DND-41 (cell line): Measurements from ENCODE around the gene SLC6A12.

Source experiments
- ATAC-seq: fragments of 200-7000 bp; cut with Tn5 transposase; 3 replicates; pipeline ENCODE4 v1.9.1; 2021; ENCODE audit warnings: low read depth; ENCODE audit not compliant: insufficient read depth
- DNase-seq: peaks from one replicate; pipeline ENCODE4 v3.0.0-alpha.2; 2020
- H2AFZ ChIP-seq: 2 replicates; pipeline ENCODE4 v1.6.0; 2012; ENCODE audit warnings: low read depth, low read length
- H3K27ac ChIP-seq: 2 replicates; pipeline ENCODE4 v1.5.1; 2012; ENCODE audit warnings: low read length, inconsistent platforms
- H3K27me3 ChIP-seq: fragments of 200-600 bp; sonication (generic); 2 replicates; pipeline ENCODE4 v1.6.0; 2012; ENCODE audit warnings: low read length, mild to moderate bottlenecking, inconsistent platforms; ENCODE audit not compliant: insufficient read depth, poor library complexity
- H3K36me3 ChIP-seq: 2 replicates; pipeline ENCODE4 v1.5.1; 2012; ENCODE audit warnings: low read length, inconsistent platforms; ENCODE audit not compliant: insufficient read depth
- H3K4me1 ChIP-seq: 2 replicates; pipeline ENCODE4 v1.5.1; 2012; ENCODE audit warnings: mild to moderate bottlenecking, low read length; ENCODE audit not compliant: insufficient read depth
- H3K4me2 ChIP-seq: 2 replicates; pipeline ENCODE4 v1.6.0; 2012; ENCODE audit warnings: mild to moderate bottlenecking, moderate library complexity, low read length, inconsistent platforms; ENCODE audit not compliant: insufficient read depth
- H3K4me3 ChIP-seq, 2 experiments: fragments of 200-600 bp in 1 of 2; shearing (Covaris generic) in 1 of 2; 2 replicates each; pipeline ENCODE4 v1.5.1; 2012 to 2016; ENCODE audit warnings: inconsistent platforms in 2 of 2, low read length in 2 of 2, mild to moderate bottlenecking in 2 of 2, low read depth in 1 of 2, moderate library complexity in 1 of 2
- H3K79me2 ChIP-seq: 2 replicates; pipeline ENCODE4 v1.6.0; 2012; ENCODE audit warnings: low read length, inconsistent platforms; ENCODE audit not compliant: insufficient read depth
- H3K9ac ChIP-seq: 2 replicates; pipeline ENCODE4 v1.6.0; 2012; ENCODE audit warnings: low read depth, mild to moderate bottlenecking, inconsistent platforms, low read length, moderate library complexity
- H3K9me3 ChIP-seq: 2 replicates; pipeline ENCODE4 v1.5.1; 2012; ENCODE audit warnings: low read length, moderate library complexity, mild to moderate bottlenecking, inconsistent platforms; ENCODE audit not compliant: insufficient read depth, severe bottlenecking
- H4K20me1 ChIP-seq: 2 replicates; pipeline ENCODE4 v1.6.0; 2012; ENCODE audit warnings: low read length; ENCODE audit not compliant: insufficient read depth
- CTCF ChIP-seq: IDR thresholded peaks from 2 replicates; pipeline ENCODE4 v1.5.1; 2012; ENCODE audit warnings: borderline replicate concordance, low read length, moderate library complexity, mild to moderate bottlenecking; ENCODE audit not compliant: poor library complexity, severe bottlenecking; ENCODE audit errors: extremely low read depth
- EZH2 ChIP-seq: IDR thresholded peaks from 3 replicates; pipeline ENCODE4 v1.6.1; 2012; ENCODE audit warnings: borderline replicate concordance, low read depth, mild to moderate bottlenecking, moderate library complexity, low read length, inconsistent platforms; ENCODE audit not compliant: severe bottlenecking

The SLC6A12 gene

GRCh38 chr12:165862-166368 is 48.0 kb downstream of the SLC6A12 start:
- no peak for TF ChIP-seq EZH2
- no peak for TF ChIP-seq CTCF
- Histone ChIP-seq H2AFZ (no peak overlapping the region), H3K27me3 (peaks cover 9% of the 10 kb centered on the region)

GRCh38 chr12:164207-164606 is 49.8 kb downstream of the SLC6A12 start:
- H3K9ac ChIP-seq = no peak overlapping the region
- no peak overlapping the region for H2AFZ ChIP-seq
- H3K36me3 ChIP-seq = no peaks in the 10 kb centered on the region
- H3K4me3 ChIP-seq = no peak overlapping the region
- no peaks in the 10 kb centered on the region for H3K9me3 ChIP-seq
- no peak for TF ChIP-seq CTCF
- TF ChIP-seq EZH2 = no peak
- no peak overlapping the region for H3K27ac ChIP-seq
- no peaks in the 10 kb centered on the region for H3K79me2 ChIP-seq
- no peaks in the 10 kb centered on the region for H3K4me1 ChIP-seq
- DNase-seq (no peak), ATAC-seq (no peak)
- H3K27me3 ChIP-seq = peaks cover 18% of the 10 kb centered on the region
- peaks cover 6% of the 10 kb centered on the region; the same call in 1 of the 2 replicates for H4K20me1 ChIP-seq
- no peak overlapping the region for H3K4me2 ChIP-seq

More at GRCh38 chr12:165862-166368, 48.0 kb downstream of the SLC6A12 start:
- no peak overlapping the region for H3K9ac ChIP-seq
- H3K79me2 ChIP-seq = no peaks in the 10 kb centered on the region
- ATAC-seq (no peak), DNase-seq (no peak)
- H3K36me3 ChIP-seq = no peaks in the 10 kb centered on the region
- H3K9me3 ChIP-seq = no peaks in the 10 kb centered on the region
- no peak overlapping the region for H3K4me2 ChIP-seq
- H3K4me3 ChIP-seq = no peak overlapping the region
- peaks cover 6% of the 10 kb centered on the region; the same call in 1 of the 2 replicates for H4K20me1 ChIP-seq
- H3K4me1 ChIP-seq = no peaks in the 10 kb centered on the region
- H3K27ac ChIP-seq = no peak overlapping the region

- no peaks in the 10 kb centered on the region for H3K4me1 ChIP-seq
- H4K20me1 ChIP-seq = peaks cover 4% of the 10 kb centered on the region; the same call in 1 of the 2 replicates
- no peak overlapping the region for H3K4me2 ChIP-seq
- H2AFZ ChIP-seq = no peak overlapping the region
- DNase-seq (no peak), ATAC-seq (no peak)
- no peak overlapping the region for H3K9ac ChIP-seq
- no peak overlapping the region for H3K4me3 ChIP-seq
- no peak for TF ChIP-seq EZH2
- TF ChIP-seq CTCF = no peak
- no peak overlapping the region for H3K27ac ChIP-seq
- no peaks in the 10 kb centered on the region for H3K9me3 ChIP-seq
- H3K36me3 ChIP-seq = no peaks in the 10 kb centered on the region
- peaks cover 19% of the 10 kb centered on the region for H3K27me3 ChIP-seq
- H3K79me2 ChIP-seq = no peaks in the 10 kb centered on the region
Observed at GRCh38 chr12:163406-163986, 50.5 kb downstream of the SLC6A12 start.
